SK-N-SH (cell line): ENCODE results near the gene HASPIN.

ENCODE experiments used
- FOXM1 ChIP-seq: IDR thresholded peaks from 2 replicates; pipeline ENCODE4 v1.4.0; 2012; ENCODE audit warnings: low read depth, mild to moderate bottlenecking
- IRF3 ChIP-seq: fragments of 150-350 bp; IDR thresholded peaks from 2 replicates; pipeline ENCODE4 v1.6.1; 2016; ENCODE audit warnings: mild to moderate bottlenecking, low read depth, low read length
- MXI1 ChIP-seq: IDR thresholded peaks from 2 replicates; pipeline ENCODE4 v1.6.1; 2012; ENCODE audit warnings: mild to moderate bottlenecking, low read depth, low read length, improper control_type of control experiment
- POLR2AphosphoS5 ChIP-seq: IDR thresholded peaks from 2 replicates; pipeline ENCODE4 v1.6.1; 2012; ENCODE audit warnings: low read depth, low read length
- RCOR1 ChIP-seq: fragments of 150-350 bp; IDR thresholded peaks from 2 replicates; pipeline ENCODE4 v1.6.1; 2017; ENCODE audit warnings: antibody characterized with exemption, low read length
- TAF1 ChIP-seq: IDR thresholded peaks from 2 replicates; pipeline ENCODE4 v1.6.1; 2012; ENCODE audit warnings: low read depth, mild to moderate bottlenecking, low read length, moderate library complexity, borderline replicate concordance
- YY1 ChIP-seq: IDR thresholded peaks from 2 replicates; pipeline ENCODE4 v1.4.0; 2012; ENCODE audit warnings: low read depth, mild to moderate bottlenecking
- TF ChIP-seq, protein P1 (sequence below): fragments of 200-600 bp; sonication (generic); IDR thresholded peaks from 2 replicates; pipeline ENCODE4 v1.6.1; 2017; ENCODE audit warnings: antibody characterized with exemption, mild to moderate bottlenecking, moderate library complexity

DNA sequence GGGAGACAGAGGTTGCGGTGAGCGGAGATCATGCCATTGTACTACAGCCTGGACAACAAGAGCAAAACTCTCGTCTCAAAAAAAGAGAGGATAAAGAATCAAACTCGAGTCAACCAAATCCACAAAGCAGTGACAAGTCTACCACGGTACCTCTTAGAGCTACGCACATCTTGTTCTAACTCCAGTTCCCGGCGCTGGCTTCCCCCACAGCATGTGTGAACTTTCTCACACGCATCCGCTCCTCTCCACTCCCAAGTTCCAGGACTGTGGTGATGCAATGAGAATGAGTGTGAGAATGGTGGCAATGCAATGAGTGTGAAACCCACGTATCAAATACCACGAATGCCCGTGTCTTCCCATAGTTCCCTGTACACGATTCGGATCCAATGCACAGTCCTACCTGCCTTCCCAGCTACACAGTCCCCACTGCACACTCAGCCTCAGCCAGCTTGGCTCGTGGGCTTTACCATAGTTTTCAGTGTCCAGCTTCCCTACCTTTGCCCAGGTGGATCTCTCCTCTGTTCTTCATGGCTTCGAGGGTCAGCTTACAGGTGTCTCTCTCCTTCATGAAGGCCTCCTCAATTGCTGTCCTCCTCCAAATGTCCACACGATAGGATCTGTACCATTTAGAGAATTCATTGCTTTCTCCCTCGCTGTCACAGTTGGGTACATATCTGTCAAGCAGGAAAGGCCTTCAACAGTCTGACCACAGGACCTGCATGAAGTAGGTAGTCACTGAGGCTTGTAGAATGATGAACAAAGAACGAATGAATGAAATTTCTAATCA is 18.6 kb upstream of the HASPIN start:
- TF ChIP-seq, protein P1, sequence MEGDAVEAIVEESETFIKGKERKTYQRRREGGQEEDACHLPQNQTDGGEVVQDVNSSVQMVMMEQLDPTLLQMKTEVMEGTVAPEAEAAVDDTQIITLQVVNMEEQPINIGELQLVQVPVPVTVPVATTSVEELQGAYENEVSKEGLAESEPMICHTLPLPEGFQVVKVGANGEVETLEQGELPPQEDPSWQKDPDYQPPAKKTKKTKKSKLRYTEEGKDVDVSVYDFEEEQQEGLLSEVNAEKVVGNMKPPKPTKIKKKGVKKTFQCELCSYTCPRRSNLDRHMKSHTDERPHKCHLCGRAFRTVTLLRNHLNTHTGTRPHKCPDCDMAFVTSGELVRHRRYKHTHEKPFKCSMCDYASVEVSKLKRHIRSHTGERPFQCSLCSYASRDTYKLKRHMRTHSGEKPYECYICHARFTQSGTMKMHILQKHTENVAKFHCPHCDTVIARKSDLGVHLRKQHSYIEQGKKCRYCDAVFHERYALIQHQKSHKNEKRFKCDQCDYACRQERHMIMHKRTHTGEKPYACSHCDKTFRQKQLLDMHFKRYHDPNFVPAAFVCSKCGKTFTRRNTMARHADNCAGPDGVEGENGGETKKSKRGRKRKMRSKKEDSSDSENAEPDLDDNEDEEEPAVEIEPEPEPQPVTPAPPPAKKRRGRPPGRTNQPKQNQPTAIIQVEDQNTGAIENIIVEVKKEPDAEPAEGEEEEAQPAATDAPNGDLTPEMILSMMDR = no peak
- TF ChIP-seq FOXM1 (no peak), MXI1 (no peak), IRF3 (no peak), RCOR1 (no peak), POLR2AphosphoS5 (no peak), TAF1 (no peak), YY1 (no peak)
